HG02938 (cell line): ENCODE results near the gene CERS5.

Source experiments
- ATAC-seq: cut with Tn5 transposase; IDR thresholded peaks from one replicate; pipeline ENCODE4 v1.9.1; 2021; ENCODE audit warnings: mild to moderate bottlenecking, moderate library complexity; ENCODE audit not compliant: unreplicated experiment

The CERS5 gene

DNA sequence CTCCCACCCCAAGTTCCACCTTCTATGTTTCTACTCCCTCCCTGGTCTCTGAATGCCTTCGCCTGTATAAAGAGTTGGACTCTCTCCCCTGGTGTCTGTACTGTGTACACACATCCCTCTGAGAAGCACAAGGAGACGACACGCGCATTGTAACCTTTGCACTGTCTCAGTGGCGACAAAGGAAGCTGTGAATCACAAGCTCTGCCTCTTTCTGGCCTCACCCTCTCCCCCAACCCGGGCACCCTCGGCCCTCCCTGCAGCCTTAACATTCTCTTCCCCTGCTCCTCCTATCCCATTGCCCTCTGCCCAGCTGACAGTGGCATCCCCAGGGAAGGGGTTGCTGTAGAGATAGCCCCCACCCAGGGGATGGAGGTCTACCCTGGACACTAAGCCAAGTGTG, 84.5 kb downstream of the CERS5 start:
- no peak for ATAC-seq

GRCh38 chr12:50081096-50081808, 85.9 kb downstream of the CERS5 start:
- no peak for ATAC-seq

DNA sequence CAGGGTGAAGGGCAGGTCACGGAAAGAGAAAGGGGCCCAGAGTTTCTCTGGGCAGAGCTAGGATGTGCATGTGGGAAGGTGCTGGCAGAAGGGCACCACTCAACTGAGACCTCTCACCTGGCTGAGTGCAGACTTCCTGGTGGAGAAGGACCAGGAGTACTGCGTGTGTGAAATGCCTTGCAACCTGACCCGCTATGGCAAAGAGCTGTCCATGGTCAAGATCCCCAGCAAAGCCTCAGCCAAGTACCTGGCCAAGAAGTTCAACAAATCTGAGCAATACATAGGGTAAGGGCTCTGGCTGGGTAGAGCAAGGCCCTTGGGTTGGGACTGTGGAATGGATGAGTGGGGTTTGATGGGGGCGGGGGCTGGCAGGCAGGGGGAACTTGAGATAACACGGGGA, 87.4 kb downstream of the CERS5 start:
- no peak for ATAC-seq
